HCT116 (cell line): ENCODE measurements around the gene CDC42EP3. TPM values are rescaled to one million over a fixed set of nuclear protein-coding genes. Genes with fewer than 3 reads are reported as not detected.

ENCODE experiments used
- ATAC-seq: fragments of 200-7000 bp; cut with Tn5 transposase; 2 replicates; pipeline ENCODE4 v1.9.1; 2020; ENCODE audit warnings: mild to moderate bottlenecking, moderate library complexity
- BruUV-seq: library from RNA; stranded (reverse); fragments of 400-500 nt; replicated peaks from 2 replicates; lab custom pipeline; 2021; lab: Mats Ljungman, UMichigan
- CTCF ChIA-PET: fragments of 300-600 bp; sonication (Branson Sonifier 250); formaldehyde crosslinking; loops from one replicate; lab custom pipeline; 2021; ENCODE audit warnings: antibody characterized with exemption; lab: Charles Lee
- POLR2A ChIA-PET: fragments of 300-600, 350-600 bp; sonication (Branson Sonifier 250); formaldehyde crosslinking; loops from one replicate; lab custom pipeline; 2021; ENCODE audit warnings: antibody characterized with exemption; lab: Charles Lee
- RAD21 ChIA-PET, 2 experiments: fragments of 300-600 bp; sonication (Branson Sonifier 250); formaldehyde crosslinking; loops; one replicate each; lab custom pipeline; 2023; ENCODE audit warnings: low total read pairs in 2 of 2; ENCODE audit not compliant: uncharacterized antibody in 2 of 2, unreplicated experiment in 2 of 2, low non-redundant PET in 1 of 2; lab: Charles Lee
- DNase-seq: peaks from one replicate; pipeline ENCODE4 v3.0.0-alpha.2; 2010; ENCODE audit warnings: low read depth, low spot score
- H2AFZ ChIP-seq: fragments of 200-600 bp; shearing (Covaris generic), sonication (generic); 2 replicates; pipeline ENCODE4 v1.6.1; 2017; ENCODE audit warnings: low read depth, mixed run types, mixed read lengths, antibody characterized with exemption, low read length; ENCODE audit not compliant: poor library complexity, severe bottlenecking
- H3K27ac ChIP-seq: 2 replicates; pipeline ENCODE4 v1.5.1; 2012; ENCODE audit warnings: low read depth, low read length
- H3K27me3 ChIP-seq: fragments of 200-600 bp; sonication (generic); 2 replicates; pipeline ENCODE4 v1.6.1; 2016; ENCODE audit warnings: mixed run types, low read length, mixed read lengths; ENCODE audit not compliant: insufficient read depth
- H3K36me3 ChIP-seq, 2 experiments: fragments of 200-500 bp in 1 of 2; fragments of 200-600 bp in 1 of 2; sonication (Bioruptor generic) in 1 of 2; sonication (generic) in 1 of 2; 2 replicates each; pipeline versions ENCODE4 v1.5.1 to v1.6.1; 2014 to 2016; ENCODE audit warnings: low read length in 2 of 2, inconsistent platforms in 1 of 2, mixed read lengths in 1 of 2, mixed run types in 1 of 2; ENCODE audit not compliant: insufficient read depth in 2 of 2, control insufficient read depth in 1 of 2
- H3K4me1 ChIP-seq, 2 experiments: fragments of 200-600 bp in 1 of 2; sonication (generic) in 1 of 2; 2 replicates each; pipeline versions ENCODE4 v1.5.1 to v1.6.1; 2012 to 2017; ENCODE audit warnings: low read length in 2 of 2, inconsistent platforms in 1 of 2, mild to moderate bottlenecking in 1 of 2, mixed read lengths in 1 of 2, mixed run types in 1 of 2, moderate library complexity in 1 of 2; ENCODE audit not compliant: insufficient read depth in 2 of 2, control insufficient read depth in 1 of 2
- H3K4me2 ChIP-seq: fragments of 200-600 bp; sonication (generic); 2 replicates; pipeline ENCODE4 v1.6.1; 2017; ENCODE audit warnings: mixed run types, low read length, mixed read lengths
- H3K4me3 ChIP-seq, 2 experiments: fragments of 200-600 bp in 1 of 2; sonication (generic) in 1 of 2; replicated peaks in 1 of 2; 2 replicates each; pipeline ENCODE4 v1.5.1; 2011 to 2016; ENCODE audit warnings: low read length in 2 of 2, control low read depth in 1 of 2, low read depth in 1 of 2, mild to moderate bottlenecking in 1 of 2, mixed read lengths in 1 of 2, mixed run types in 1 of 2
- H3K79me2 ChIP-seq: fragments of 200-600 bp; sonication (generic); 2 replicates; pipeline ENCODE4 v1.6.1; 2017; ENCODE audit warnings: mild to moderate bottlenecking, mixed run types, low read length, moderate library complexity, mixed read lengths; ENCODE audit not compliant: insufficient read depth
- H3K9ac ChIP-seq: fragments of 200-600 bp; sonication (generic); 2 replicates; pipeline ENCODE4 v1.6.1; 2016; ENCODE audit warnings: low read length, mixed read lengths
- H3K9me2 ChIP-seq: fragments of 200-600 bp; sonication (generic), shearing (Covaris generic); 2 replicates; pipeline ENCODE4 v1.6.1; 2017; ENCODE audit warnings: mixed run types, mild to moderate bottlenecking, moderate library complexity; ENCODE audit not compliant: insufficient read depth
- H3K9me3 ChIP-seq, 2 experiments: fragments of 200-500 bp in 1 of 2; fragments of 200-600 bp in 1 of 2; sonication (Bioruptor generic) in 1 of 2; sonication (generic) in 1 of 2; 2 replicates each; pipeline ENCODE4 v1.6.1; 2014 to 2017; ENCODE audit warnings: low read length in 2 of 2, mixed read lengths in 2 of 2, inconsistent platforms in 1 of 2, low read depth in 1 of 2, mild to moderate bottlenecking in 1 of 2, mixed run types in 1 of 2, moderate library complexity in 1 of 2; ENCODE audit not compliant: control insufficient read depth in 1 of 2, insufficient read depth in 1 of 2
- H4K20me1 ChIP-seq: fragments of 200-600 bp; sonication (generic), shearing (Covaris generic); 2 replicates; pipeline ENCODE4 v1.6.1; 2017; ENCODE audit warnings: mixed run types, mild to moderate bottlenecking, moderate library complexity; ENCODE audit not compliant: insufficient read depth
- ATF3 ChIP-seq: IDR thresholded peaks from 2 replicates; pipeline ENCODE4 v1.6.1; 2012
- CTCF ChIP-seq, 3 experiments: fragments of 200-600 bp in 1 of 3; sonication (generic) in 1 of 3; IDR thresholded peaks in 2 of 3; conservative IDR thresholded peaks in 1 of 3; 2 replicates each; pipeline ENCODE4 v1.5.1; 2012 to 2017; ENCODE audit warnings: low read depth in 2 of 3, low read length in 2 of 3, antibody characterized with exemption in 1 of 3, borderline replicate concordance in 1 of 3, control low read depth in 1 of 3, mild to moderate bottlenecking in 1 of 3, mixed read lengths in 1 of 3, mixed run types in 1 of 3, moderate library complexity in 1 of 3; ENCODE audit not compliant: insufficient read depth in 1 of 3
- EGR1 ChIP-seq: IDR thresholded peaks from 2 replicates; pipeline ENCODE4 v1.6.1; 2012; ENCODE audit warnings: low read depth
- ELF1 ChIP-seq: IDR thresholded peaks from 2 replicates; pipeline ENCODE4 v1.6.1; 2012; ENCODE audit warnings: low read depth, borderline replicate concordance
- JUND ChIP-seq: IDR thresholded peaks from 2 replicates; pipeline ENCODE4 v1.6.1; 2012
- POLR2A ChIP-seq: IDR thresholded peaks from 2 replicates; pipeline ENCODE4 v1.7.0; 2011; ENCODE audit warnings: borderline replicate concordance; ENCODE audit not compliant: insufficient read depth, insufficient read length; ENCODE audit errors: extremely low read depth
- POLR2AphosphoS5 ChIP-seq: IDR thresholded peaks from 2 replicates; pipeline ENCODE4 v1.6.1; 2011; ENCODE audit warnings: mild to moderate bottlenecking, low read depth, low read length, moderate library complexity
- RAD21 ChIP-seq: IDR thresholded peaks from 2 replicates; pipeline ENCODE4 v1.6.1; 2012; ENCODE audit warnings: low read depth, mild to moderate bottlenecking
- REST ChIP-seq: IDR thresholded peaks from 2 replicates; pipeline ENCODE4 v1.6.1; 2012; ENCODE audit warnings: low read depth
- SIN3A ChIP-seq: IDR thresholded peaks from 2 replicates; pipeline ENCODE4 v1.6.1; 2012; ENCODE audit warnings: low read depth
- TCF7L2 ChIP-seq: IDR thresholded peaks from 2 replicates; pipeline ENCODE4 v1.7.0; 2011; ENCODE audit warnings: borderline replicate concordance, inconsistent platforms; ENCODE audit not compliant: insufficient read depth, insufficient read length; ENCODE audit errors: extremely low read depth
- ZFX ChIP-seq: fragments of 450-650 bp; IDR thresholded peaks from 2 replicates; pipeline ENCODE4 v1.6.1; 2017
- intact Hi-C: fragments of 100-400 bp; cut with micrococcal nuclease; formaldehyde crosslinking; loops from 2 replicates; pipeline ENCODE4 v1.10.0; 2022
- total RNA-seq: library from RNA; stranded (reverse); gene quantifications from one replicate; pipeline ENCODE4 v1.2.1, GENCODE V29; 2021; ENCODE audit not compliant: unreplicated experiment
- TF ChIP-seq, protein P1 (sequence below): IDR thresholded peaks from 2 replicates; pipeline ENCODE4 v1.6.1; 2011; ENCODE audit warnings: mild to moderate bottlenecking, low read length, moderate library complexity; ENCODE audit not compliant: insufficient replicate concordance; ENCODE audit errors: extremely low read depth

CDC42EP3 gene
- total RNA-seq, 1 experiment from 2014 or later: 38.2 TPM

DNA sequence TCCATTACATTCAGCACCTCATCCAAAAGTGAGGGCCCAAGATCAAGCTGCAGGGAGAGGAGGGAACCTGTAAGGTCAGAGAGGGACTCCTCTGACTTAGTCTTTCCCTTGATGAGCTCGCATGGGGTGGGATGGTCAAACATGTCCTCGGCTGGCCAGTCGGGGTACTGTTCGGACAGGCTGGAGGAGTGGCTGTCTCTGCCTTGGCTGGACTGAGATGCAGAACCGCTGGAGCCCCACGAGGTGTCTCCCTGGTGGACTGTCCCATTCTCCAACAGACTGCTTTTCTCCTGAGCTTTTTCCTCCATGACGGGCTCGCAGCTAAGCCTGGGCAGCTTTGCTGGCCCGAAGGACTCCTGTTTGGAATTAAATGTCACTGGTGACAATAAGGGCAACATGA, 25.6 kb downstream of the CDC42EP3 start (continued):
- TF ChIP-seq REST (no peak), TCF7L2 (no peak)

DNA sequence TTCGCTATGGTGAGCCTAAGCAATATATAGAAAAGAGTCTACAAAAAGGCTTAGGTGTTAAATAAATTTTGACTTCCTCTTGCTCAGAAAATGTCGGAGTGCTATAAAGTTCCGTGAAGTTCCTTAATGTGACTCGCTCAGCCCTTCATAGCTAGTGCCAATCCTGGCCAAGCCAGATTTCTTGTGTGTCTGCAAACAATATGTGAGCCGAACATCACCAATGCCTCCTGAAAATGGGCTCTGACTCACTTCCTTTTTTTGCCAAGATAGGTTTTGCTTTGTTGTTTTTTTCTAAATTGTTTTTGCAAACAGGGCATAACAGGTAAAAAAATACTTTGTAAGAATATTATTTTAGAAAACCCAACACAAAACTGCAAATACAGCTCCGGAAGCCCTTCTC, 26.1 kb downstream of the CDC42EP3 start:
- H3K9me2 ChIP-seq: no peaks in the 10 kb centered on the region
- no peaks in the 10 kb centered on the region for H3K27me3 ChIP-seq
- H3K9ac ChIP-seq: no peak overlapping the region
- TF ChIP-seq JUND (no peak), ATF3 (no peak), ZFX (no peak), RAD21 (no peak), CTCF (IDR thresholded peaks at IDR 0.05 in 2 of 3, conservative IDR thresholded peaks at IDR 0.05 in 1 of 3; ENCODE audit: borderline replicate concordance in 1 of 3, insufficient read depth in 1 of 3, low read depth in 2 of 3, low read length in 2 of 3) (no peak), REST (no peak), POLR2AphosphoS5 (no peak), EGR1 (no peak), ELF1 (no peak), POLR2A (no peak), SIN3A (no peak)
- TF ChIP-seq, protein P1, sequence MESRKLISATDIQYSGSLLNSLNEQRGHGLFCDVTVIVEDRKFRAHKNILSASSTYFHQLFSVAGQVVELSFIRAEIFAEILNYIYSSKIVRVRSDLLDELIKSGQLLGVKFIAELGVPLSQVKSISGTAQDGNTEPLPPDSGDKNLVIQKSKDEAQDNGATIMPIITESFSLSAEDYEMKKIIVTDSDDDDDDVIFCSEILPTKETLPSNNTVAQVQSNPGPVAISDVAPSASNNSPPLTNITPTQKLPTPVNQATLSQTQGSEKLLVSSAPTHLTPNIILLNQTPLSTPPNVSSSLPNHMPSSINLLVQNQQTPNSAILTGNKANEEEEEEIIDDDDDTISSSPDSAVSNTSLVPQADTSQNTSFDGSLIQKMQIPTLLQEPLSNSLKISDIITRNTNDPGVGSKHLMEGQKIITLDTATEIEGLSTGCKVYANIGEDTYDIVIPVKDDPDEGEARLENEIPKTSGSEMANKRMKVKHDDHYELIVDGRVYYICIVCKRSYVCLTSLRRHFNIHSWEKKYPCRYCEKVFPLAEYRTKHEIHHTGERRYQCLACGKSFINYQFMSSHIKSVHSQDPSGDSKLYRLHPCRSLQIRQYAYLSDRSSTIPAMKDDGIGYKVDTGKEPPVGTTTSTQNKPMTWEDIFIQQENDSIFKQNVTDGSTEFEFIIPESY: no peak
- H3K9me3 ChIP-seq: no peaks in the 10 kb centered on the region
- DNase-seq (no peak), ATAC-seq (no peak)
- ChIA-PET CTCF (no interaction called here), POLR2A (no interaction called here), RAD21 (no interaction called here)
- no peak overlapping the region for H3K4me3 ChIP-seq
- no peak overlapping the region for H2AFZ ChIP-seq
- H3K4me2 ChIP-seq: no peak overlapping the region
- intact Hi-C loops: no loop called here
- no TSS peak for BruUV-seq
- H4K20me1 ChIP-seq: no peaks in the 10 kb centered on the region
- H3K27ac ChIP-seq: no peak overlapping the region
- H3K36me3 ChIP-seq: peaks cover 0 to 31% of the 10 kb centered on the region in 2 experiments; a peak in 1 of 4 replicates
- no peaks in the 10 kb centered on the region for H3K4me1 ChIP-seq
- peaks cover 59% of the 10 kb centered on the region for H3K79me2 ChIP-seq
